Endodermal cell (in vitro differentiated cells): Measurements from ENCODE around the gene CSN1S1. TPM values are rescaled to one million over a fixed set of nuclear protein-coding genes. Genes with fewer than 3 reads are reported as not detected.
A peak's percentile ranks its signal among the peaks of the same experiment; 100 is the strongest.

ENCODE experiments used
- DNase-seq: peaks from one replicate; pipeline ENCODE4 v3.0.0-alpha.2; 2017
- H3K27ac ChIP-seq: 2 replicates; pipeline ENCODE4 v1.5.1; 2013; ENCODE audit warnings: mild to moderate bottlenecking, low read depth, low read length, moderate library complexity
- H3K27me3 ChIP-seq: 2 replicates; pipeline ENCODE4 v1.6.1; 2013; ENCODE audit warnings: mild to moderate bottlenecking, low read length, moderate library complexity; ENCODE audit not compliant: insufficient read depth, control insufficient read depth, poor library complexity, severe bottlenecking
- H3K36me3 ChIP-seq: 2 replicates; pipeline ENCODE4 v1.7.0; 2013; ENCODE audit warnings: mild to moderate bottlenecking, low read length, moderate library complexity; ENCODE audit not compliant: control insufficient read depth, insufficient read depth
- H3K4me1 ChIP-seq: one replicate; pipeline ENCODE4 v1.7.0; 2013; ENCODE audit warnings: low read length; ENCODE audit not compliant: control insufficient read depth, insufficient read depth
- H3K4me3 ChIP-seq: 2 replicates; pipeline ENCODE4 v1.5.1; 2013; ENCODE audit warnings: mild to moderate bottlenecking, low read length, moderate library complexity
- H3K9ac ChIP-seq: 2 replicates; pipeline ENCODE4 v1.6.1; 2013; ENCODE audit warnings: mild to moderate bottlenecking, low read length, moderate library complexity; ENCODE audit not compliant: poor library complexity, severe bottlenecking; ENCODE audit errors: extremely low read depth
- H3K9me3 ChIP-seq: 2 replicates; pipeline ENCODE4 v1.6.1; 2013; ENCODE audit warnings: mild to moderate bottlenecking, low read length, moderate library complexity; ENCODE audit not compliant: control insufficient read depth
- H3K27ac Mint-ChIP-seq: 2 replicates; pipeline ENCODE4 v1.8.0; 2020; ENCODE audit warnings: mixed read lengths
- H3K27me3 Mint-ChIP-seq: 2 replicates; pipeline ENCODE4 v1.8.0; 2021; ENCODE audit warnings: mild to moderate bottlenecking, mixed read lengths; ENCODE audit not compliant: insufficient read depth
- H3K36me3 Mint-ChIP-seq: 2 replicates; pipeline ENCODE4 v1.8.0; 2020; ENCODE audit warnings: low read depth, mixed read lengths
- H3K4me1 Mint-ChIP-seq: 2 replicates; pipeline ENCODE4 v1.8.0; 2020; ENCODE audit warnings: mixed read lengths
- H3K4me3 Mint-ChIP-seq: 2 replicates; pipeline ENCODE4 v1.8.0; 2020; ENCODE audit warnings: mild to moderate bottlenecking, moderate library complexity, mixed read lengths
- H3K9me3 Mint-ChIP-seq: 2 replicates; pipeline ENCODE4 v1.8.0; 2020; ENCODE audit warnings: mild to moderate bottlenecking, mixed read lengths
- WGBS, 2 experiments: methylation state at CpG; one replicate each; pipeline versions ENCODE4 v1.1.5 to v1.1.7; 2013; ENCODE audit warnings: missing lambda C conversion rate in 2 of 2, mixed read lengths in 1 of 2; ENCODE audit not compliant: insufficient coverage in 1 of 2, insufficient read length in 1 of 2; 5-methylcytosine and 5-hydroxymethylcytosine counted together
- long read RNA-seq, 4 experiments: library from polyadenylated mRNA in 2 of 4; library from RNA in 1 of 4; library from capped mRNA in 1 of 4; stranded (forward) in 3 of 4; unstranded in 1 of 4; transcript quantifications; one replicate each; pipeline ENCODE4 v2.0.0, GENCODE V29; 2020 to 2021; ENCODE audit warnings: inconsistent platforms in 1 of 4
- polyA plus RNA-seq, 2 experiments: library from polyadenylated mRNA; stranded (reverse); fragments of 50-300 nt; gene quantifications; one replicate each; pipeline ENCODE4 v1.2.3, GENCODE V29; 2013
- total RNA-seq, 2 donors: library from RNA; stranded (reverse); fragmentation: NEBNext Ultra II Directional in 1 of 2; extraction: Animal tissue kit (Norgen Biotek cat#: 25700) in 1 of 2; gene quantifications; 2 replicates in 1 of 2; 3 replicates in 1 of 2; pipeline ENCODE4 v1.2.1, GENCODE V29; 2021
- TF ChIP-seq, protein P1 (sequence below): fragments of 200-600 bp; sonication (generic); conservative IDR thresholded peaks from 2 replicates; pipeline ENCODE4 v1.5.0; 2021; ENCODE audit warnings: antibody characterized with exemption, mild to moderate bottlenecking

The CSN1S1 gene
- not detected for total RNA-seq
- not detected for polyA plus RNA-seq (2013, experiment 1 of 2)
- polyA plus RNA-seq (2013, experiment 2 of 2), result not detected
- long read RNA-seq, experiment 1, result 0 reads
- long read RNA-seq, experiment 2, result 0 reads
- long read RNA-seq, experiment 3, result 0 reads
- long read RNA-seq, experiment 4, result 0 reads

DNA sequence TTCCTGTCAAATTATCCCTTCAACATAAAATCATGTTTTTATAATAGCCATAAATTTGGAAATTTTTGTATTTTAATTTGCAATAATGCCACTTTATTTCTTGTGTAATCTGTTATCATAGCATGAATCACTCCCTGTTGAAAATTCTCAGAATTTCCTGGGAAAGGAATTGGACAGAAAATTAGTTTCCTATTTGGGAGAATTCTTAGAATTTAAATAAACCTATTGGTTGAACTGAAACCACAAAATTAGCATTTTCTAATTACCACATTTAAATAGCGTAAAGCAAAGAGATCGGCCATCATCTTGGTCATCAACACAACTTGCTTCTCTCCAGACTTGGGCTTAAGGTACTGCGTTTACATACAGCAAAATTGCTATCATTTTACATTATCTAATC, at the start of gene CSN1S1:
Gene CSN1S1 (plus strand): TSS at position 301 of the 400 bp plus-strand sequence. CDS start 1,488 bp downstream, outside the sequence.
- no peak for DNase-seq
- TF ChIP-seq, protein P1, sequence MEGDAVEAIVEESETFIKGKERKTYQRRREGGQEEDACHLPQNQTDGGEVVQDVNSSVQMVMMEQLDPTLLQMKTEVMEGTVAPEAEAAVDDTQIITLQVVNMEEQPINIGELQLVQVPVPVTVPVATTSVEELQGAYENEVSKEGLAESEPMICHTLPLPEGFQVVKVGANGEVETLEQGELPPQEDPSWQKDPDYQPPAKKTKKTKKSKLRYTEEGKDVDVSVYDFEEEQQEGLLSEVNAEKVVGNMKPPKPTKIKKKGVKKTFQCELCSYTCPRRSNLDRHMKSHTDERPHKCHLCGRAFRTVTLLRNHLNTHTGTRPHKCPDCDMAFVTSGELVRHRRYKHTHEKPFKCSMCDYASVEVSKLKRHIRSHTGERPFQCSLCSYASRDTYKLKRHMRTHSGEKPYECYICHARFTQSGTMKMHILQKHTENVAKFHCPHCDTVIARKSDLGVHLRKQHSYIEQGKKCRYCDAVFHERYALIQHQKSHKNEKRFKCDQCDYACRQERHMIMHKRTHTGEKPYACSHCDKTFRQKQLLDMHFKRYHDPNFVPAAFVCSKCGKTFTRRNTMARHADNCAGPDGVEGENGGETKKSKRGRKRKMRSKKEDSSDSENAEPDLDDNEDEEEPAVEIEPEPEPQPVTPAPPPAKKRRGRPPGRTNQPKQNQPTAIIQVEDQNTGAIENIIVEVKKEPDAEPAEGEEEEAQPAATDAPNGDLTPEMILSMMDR, result no peak
- H3K27ac Mint-ChIP-seq, result no peak within 1 kb of the TSS
- no peak within 1 kb of the TSS for H3K9ac ChIP-seq
- H3K9me3 ChIP-seq, result no peaks in the 10 kb centered on the region
- no peaks in the 10 kb centered on the region for H3K27me3 Mint-ChIP-seq
- no peak within 1 kb of the TSS for H3K4me3 ChIP-seq
- H3K9me3 Mint-ChIP-seq, result no peaks in the 10 kb centered on the region
- H3K27me3 ChIP-seq, result no peaks in the 10 kb centered on the region
- H3K36me3 Mint-ChIP-seq, result no peaks in the 10 kb centered on the region
- no peak within 1 kb of the TSS for H3K27ac ChIP-seq
- no peaks in the 10 kb centered on the region for H3K4me1 Mint-ChIP-seq
- no peaks in the 10 kb centered on the region for H3K36me3 ChIP-seq
- H3K4me1 ChIP-seq, result no peaks in the 10 kb centered on the region
- WGBS, 2 experiments, result 95 to 96% methylated on average over 3 of the region's 3 CpGs
- H3K4me3 Mint-ChIP-seq, result no peak within 1 kb of the TSS

DNA sequence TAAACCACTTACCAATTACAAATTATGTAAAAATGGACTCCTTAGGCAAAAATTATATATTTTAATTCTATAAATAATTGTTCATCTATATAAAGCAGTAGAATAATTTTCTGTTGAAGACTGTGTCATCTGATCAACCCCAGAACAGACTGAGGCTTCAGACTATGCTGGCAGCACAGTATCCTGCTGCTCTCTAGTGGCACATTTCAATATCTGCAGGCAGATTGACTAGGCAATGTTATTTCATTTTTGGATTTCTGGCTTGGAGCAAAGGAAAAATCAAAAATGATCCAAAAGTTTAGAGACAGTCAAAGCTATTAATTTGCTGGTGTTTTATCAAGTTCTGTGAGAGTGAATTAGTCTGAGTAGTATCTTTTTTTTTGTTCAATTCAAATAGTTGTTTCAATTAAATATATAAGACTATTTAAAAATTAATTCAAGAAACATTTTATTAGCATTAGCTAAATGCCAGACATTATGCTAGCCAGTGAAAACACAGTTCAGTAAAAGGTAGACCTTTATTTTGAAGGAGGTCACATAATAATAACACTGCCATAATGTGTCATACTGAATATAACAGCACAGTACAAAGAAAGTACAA, 49.6 kb upstream of the CSN1S1 start:
- no peaks in the 10 kb centered on the region for H3K36me3 Mint-ChIP-seq
- no peak for DNase-seq
- no peak overlapping the region for H3K4me3 Mint-ChIP-seq

DNA sequence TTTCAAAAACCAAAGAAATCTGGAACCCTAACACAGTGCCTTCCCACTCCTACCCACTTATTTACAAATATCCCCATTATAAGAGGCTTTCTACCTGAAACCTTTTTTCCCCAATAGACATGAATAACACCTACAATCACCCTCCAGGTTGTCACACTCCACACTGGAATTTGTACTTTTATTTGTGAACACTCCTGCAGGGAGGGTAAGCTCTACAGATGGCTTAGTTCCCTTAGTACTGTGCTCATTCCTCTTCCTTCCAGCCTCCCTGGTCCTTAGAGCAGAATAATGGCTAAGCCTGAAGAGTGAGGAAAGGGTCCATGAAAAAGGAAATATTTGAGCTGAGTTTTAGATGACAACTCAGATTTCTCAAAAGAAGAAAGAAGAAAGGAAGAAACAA, 48.7 kb upstream of the CSN1S1 start:
- Mint-ChIP-seq H3K27ac (no peak overlapping the region), H3K36me3 (no peaks in the 10 kb centered on the region), H3K9me3 (peaks cover 13% of the 10 kb centered on the region), H3K4me1 (no peaks in the 10 kb centered on the region), H3K4me3 (no peak overlapping the region), H3K27me3 (no peaks in the 10 kb centered on the region)
- Histone ChIP-seq H3K36me3 (no peaks in the 10 kb centered on the region), H3K9me3 (peaks cover 17% of the 10 kb centered on the region), H3K4me1 (no peaks in the 10 kb centered on the region), H3K4me3 (no peak overlapping the region), H3K9ac (no peak overlapping the region), H3K27ac (no peak overlapping the region), H3K27me3 (no peaks in the 10 kb centered on the region)
- DNase-seq, result no peak
- TF ChIP-seq, protein P1, result no peak

More for the DNA sequence above, 49.6 kb upstream of the CSN1S1 start:
- Mint-ChIP-seq H3K9me3 (peaks cover 13% of the 10 kb centered on the region), H3K27me3 (no peaks in the 10 kb centered on the region), H3K4me1 (no peaks in the 10 kb centered on the region), H3K27ac (no peak overlapping the region)
- H3K9me3 ChIP-seq, result peaks cover 17% of the 10 kb centered on the region
- H3K4me3 ChIP-seq, result no peak overlapping the region
- H3K9ac ChIP-seq, result no peak overlapping the region
- no peaks in the 10 kb centered on the region for H3K36me3 ChIP-seq
- no peaks in the 10 kb centered on the region for H3K4me1 ChIP-seq
- no peak overlapping the region for H3K27ac ChIP-seq
- TF ChIP-seq, protein P1, result peak; percentile 95
- H3K27me3 ChIP-seq, result no peaks in the 10 kb centered on the region
